Nephron progenitor cell (in vitro differentiated cells): ENCODE measurements around the gene SLC6A15.

Source experiments
- DNase-seq: peaks from one replicate; pipeline ENCODE4 v3.0.0; 2021
- H3K27ac Mint-ChIP-seq: 2 replicates; pipeline ENCODE4 v1.8.0; 2021; ENCODE audit warnings: mild to moderate bottlenecking, moderate library complexity, mixed read lengths
- H3K27me3 Mint-ChIP-seq: 2 replicates; pipeline ENCODE4 v1.8.0; 2021; ENCODE audit warnings: mild to moderate bottlenecking, low read depth, mixed read lengths; ENCODE audit not compliant: poor library complexity
- H3K36me3 Mint-ChIP-seq: 2 replicates; pipeline ENCODE4 v1.8.0; 2021; ENCODE audit warnings: low read depth, mixed read lengths
- H3K4me1 Mint-ChIP-seq: 2 replicates; pipeline ENCODE4 v1.8.0; 2021; ENCODE audit warnings: mixed read lengths
- H3K4me3 Mint-ChIP-seq: 2 replicates; pipeline ENCODE4 v1.8.0; 2021; ENCODE audit warnings: mild to moderate bottlenecking, moderate library complexity, mixed read lengths
- H3K9me3 Mint-ChIP-seq: 2 replicates; pipeline ENCODE4 v1.8.0; 2021; ENCODE audit warnings: mild to moderate bottlenecking, moderate library complexity, mixed read lengths
- TF ChIP-seq, protein P1 (sequence below): fragments of 200-600 bp; sonication (generic); IDR thresholded peaks from 2 replicates; pipeline ENCODE4 v1.5.0; 2021; ENCODE audit warnings: antibody characterized with exemption

Gene SLC6A15

DNA sequence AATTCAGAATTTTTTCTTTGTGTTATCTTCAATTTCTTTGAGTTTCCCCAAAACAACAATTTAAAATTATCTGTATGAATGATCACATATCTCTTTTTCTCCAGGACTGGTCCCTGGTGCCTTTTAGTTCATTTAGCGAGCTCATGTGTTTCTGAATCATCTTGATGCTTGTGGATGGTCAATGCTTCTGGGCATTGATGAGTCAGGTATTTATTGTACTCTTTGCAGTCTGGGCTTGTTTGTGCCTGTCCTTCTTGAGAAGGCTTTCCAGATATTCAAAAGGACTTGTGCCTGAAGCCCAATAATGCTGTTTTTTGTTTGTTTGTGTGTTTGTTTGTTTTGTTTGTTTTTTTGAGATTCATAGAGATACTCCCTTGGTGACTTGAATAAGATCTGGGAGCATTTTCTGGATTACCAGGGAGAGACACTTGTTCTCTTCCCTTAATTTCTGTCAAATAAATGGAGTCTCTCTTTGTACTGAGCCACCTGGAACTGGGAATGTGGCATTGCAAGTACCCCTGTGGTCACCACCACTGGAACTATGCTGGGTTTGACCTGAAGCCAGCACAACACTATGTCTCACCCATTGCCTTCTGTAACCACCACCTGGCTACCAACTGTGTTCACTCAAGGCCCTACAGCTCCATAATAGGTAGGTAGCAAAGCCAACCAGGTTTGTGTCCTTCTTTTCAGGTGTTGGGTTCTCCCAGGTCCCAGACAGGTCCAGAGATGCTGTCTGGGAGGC lies 56.3 kb downstream of the SLC6A15 start:
- Mint-ChIP-seq H3K9me3 (no peaks in the 10 kb centered on the region), H3K36me3 (no peaks in the 10 kb centered on the region), H3K4me3 (no peak overlapping the region), H3K27me3 (peaks cover 4% of the 10 kb centered on the region), H3K4me1 (no peaks in the 10 kb centered on the region), H3K27ac (no peak overlapping the region)
- TF ChIP-seq, protein P1, sequence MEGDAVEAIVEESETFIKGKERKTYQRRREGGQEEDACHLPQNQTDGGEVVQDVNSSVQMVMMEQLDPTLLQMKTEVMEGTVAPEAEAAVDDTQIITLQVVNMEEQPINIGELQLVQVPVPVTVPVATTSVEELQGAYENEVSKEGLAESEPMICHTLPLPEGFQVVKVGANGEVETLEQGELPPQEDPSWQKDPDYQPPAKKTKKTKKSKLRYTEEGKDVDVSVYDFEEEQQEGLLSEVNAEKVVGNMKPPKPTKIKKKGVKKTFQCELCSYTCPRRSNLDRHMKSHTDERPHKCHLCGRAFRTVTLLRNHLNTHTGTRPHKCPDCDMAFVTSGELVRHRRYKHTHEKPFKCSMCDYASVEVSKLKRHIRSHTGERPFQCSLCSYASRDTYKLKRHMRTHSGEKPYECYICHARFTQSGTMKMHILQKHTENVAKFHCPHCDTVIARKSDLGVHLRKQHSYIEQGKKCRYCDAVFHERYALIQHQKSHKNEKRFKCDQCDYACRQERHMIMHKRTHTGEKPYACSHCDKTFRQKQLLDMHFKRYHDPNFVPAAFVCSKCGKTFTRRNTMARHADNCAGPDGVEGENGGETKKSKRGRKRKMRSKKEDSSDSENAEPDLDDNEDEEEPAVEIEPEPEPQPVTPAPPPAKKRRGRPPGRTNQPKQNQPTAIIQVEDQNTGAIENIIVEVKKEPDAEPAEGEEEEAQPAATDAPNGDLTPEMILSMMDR, result no peak
- DNase-seq, result no peak

DNA sequence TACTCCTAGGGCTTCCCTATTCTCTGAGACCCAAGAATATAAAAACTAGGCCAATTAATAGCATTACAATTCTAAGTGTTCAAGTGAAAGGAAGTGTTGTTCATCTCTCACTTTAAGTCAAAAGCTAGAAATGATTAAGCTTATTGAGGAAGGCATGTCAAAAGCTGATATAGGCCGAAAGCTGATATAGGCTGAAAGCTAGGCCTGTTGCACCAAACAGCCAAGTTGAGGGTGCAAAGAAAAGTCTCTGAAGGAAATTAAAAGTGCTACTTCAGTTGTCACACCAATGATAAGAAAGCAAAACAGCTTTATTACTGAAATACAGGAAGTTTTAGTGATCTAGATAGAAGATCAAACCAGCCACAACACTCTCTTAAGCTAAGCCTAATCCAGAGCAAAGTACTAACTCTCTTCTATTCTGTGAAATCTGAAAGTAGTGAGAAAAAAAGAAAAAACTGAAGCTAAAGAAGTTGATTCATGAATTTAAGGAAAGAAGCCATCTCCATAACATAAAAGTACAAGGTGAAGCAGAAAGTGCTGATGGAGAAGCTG lies 68.9 kb downstream of the SLC6A15 start:
- peaks cover 6% of the 10 kb centered on the region for H3K27me3 Mint-ChIP-seq
- no peaks in the 10 kb centered on the region for H3K9me3 Mint-ChIP-seq
- no peak for DNase-seq
- no peak overlapping the region for H3K27ac Mint-ChIP-seq
- H3K36me3 Mint-ChIP-seq, result no peaks in the 10 kb centered on the region
- H3K4me1 Mint-ChIP-seq, result no peaks in the 10 kb centered on the region
- TF ChIP-seq, protein P1, result no peak
- H3K4me3 Mint-ChIP-seq, result no peak overlapping the region

DNA sequence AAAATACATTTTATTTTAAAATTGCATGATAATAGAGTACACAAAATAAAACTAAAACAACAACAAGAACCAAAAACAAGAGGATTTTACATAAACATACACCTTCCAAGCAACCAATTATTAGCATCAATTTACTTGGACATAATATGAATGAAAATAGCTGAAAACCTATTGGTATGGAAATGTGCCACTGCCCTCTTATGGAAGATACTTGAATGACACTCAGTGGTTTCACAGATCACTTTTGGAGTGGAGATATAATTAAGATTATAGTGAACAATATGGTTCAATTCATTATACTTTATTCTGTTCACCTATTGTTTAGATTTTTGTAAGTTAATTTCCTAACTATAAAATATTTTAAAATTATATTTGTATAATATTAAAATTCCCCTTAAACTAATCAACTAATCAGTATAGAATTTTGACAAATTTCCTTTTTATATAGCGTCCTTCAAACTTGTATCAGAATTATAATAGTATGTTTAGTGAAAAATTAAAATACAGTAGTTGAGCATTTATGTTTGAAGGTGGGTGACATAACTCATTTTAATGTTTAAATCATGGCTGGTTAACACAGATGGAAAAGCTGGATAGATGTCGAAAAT lies 70.1 kb downstream of the SLC6A15 start:
- H3K36me3 Mint-ChIP-seq, result no peaks in the 10 kb centered on the region
- no peaks in the 10 kb centered on the region for H3K4me1 Mint-ChIP-seq
- no peak overlapping the region for H3K4me3 Mint-ChIP-seq
- DNase-seq, result peak; percentile 30
- no peaks in the 10 kb centered on the region for H3K27me3 Mint-ChIP-seq
- H3K9me3 Mint-ChIP-seq, result no peaks in the 10 kb centered on the region
- no peak overlapping the region for H3K27ac Mint-ChIP-seq
- TF ChIP-seq, protein P1, result peak; percentile 90

DNA sequence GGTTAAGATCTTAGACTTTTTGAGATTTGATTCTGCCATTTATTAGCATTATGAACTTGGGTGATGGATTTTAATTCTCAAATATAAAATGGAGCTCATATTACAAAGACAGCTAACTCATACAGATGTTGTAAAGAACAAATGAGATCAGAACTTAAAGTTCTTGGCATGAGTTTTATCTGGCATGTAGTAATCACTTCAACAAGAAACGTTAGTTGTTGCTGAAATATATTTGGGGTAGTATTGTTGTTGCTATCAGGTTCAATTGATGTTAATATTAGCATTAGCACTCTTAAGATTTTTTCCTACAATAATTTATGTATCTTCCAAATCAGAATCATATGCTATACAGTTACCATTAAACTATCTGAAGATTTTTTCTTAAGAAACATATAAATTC lies 71.0 kb downstream of the SLC6A15 start:
- no peak for DNase-seq
- H3K36me3 Mint-ChIP-seq, result no peaks in the 10 kb centered on the region
- H3K4me1 Mint-ChIP-seq, result no peaks in the 10 kb centered on the region
- H3K4me3 Mint-ChIP-seq, result no peak overlapping the region
- H3K9me3 Mint-ChIP-seq, result no peaks in the 10 kb centered on the region
- H3K27me3 Mint-ChIP-seq, result no peaks in the 10 kb centered on the region
- H3K27ac Mint-ChIP-seq, result no peak overlapping the region
- TF ChIP-seq, protein P1, result no peak

DNA sequence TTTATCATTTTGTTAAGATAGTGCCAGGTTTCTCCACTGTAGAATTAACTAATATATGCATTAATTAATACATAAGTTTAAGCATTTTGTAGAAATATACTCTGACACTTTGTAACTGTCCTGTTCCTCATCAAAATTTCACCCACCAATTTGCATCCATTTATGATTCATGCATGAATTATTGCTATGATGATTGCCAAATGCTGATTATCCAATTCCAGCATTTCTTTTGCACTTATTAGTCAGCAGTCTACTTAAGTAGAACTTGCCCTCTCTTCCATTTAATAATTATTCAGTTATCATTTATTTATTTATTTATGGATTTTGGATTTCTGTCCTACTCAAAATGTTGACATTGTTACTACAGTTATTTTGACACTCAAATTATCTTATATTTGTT lies 72.2 kb downstream of the SLC6A15 start:
- H3K27me3 Mint-ChIP-seq, result no peaks in the 10 kb centered on the region
- DNase-seq, result no peak

More for the DNA sequence above, 72.2 kb downstream of the SLC6A15 start:
- no peaks in the 10 kb centered on the region for H3K4me1 Mint-ChIP-seq
- TF ChIP-seq, protein P1, result no peak
- no peaks in the 10 kb centered on the region for H3K9me3 Mint-ChIP-seq
- H3K36me3 Mint-ChIP-seq, result no peaks in the 10 kb centered on the region
- no peak overlapping the region for H3K27ac Mint-ChIP-seq
- H3K4me3 Mint-ChIP-seq, result no peak overlapping the region
